Neuronal stem cell (in vitro differentiated cells): ENCODE results near the gene RAPGEF2.
"Not testable (repeated sequence)": the region's sequence is repeated elsewhere in the genome, so short reads cannot be mapped to it uniquely, and the experiment has no call there.

Experiments used
- DNase-seq: peaks from one replicate; pipeline ENCODE4 v3.0.0-alpha.2; 2013; ENCODE audit warnings: low spot score
- H2AFZ ChIP-seq: one replicate; pipeline ENCODE4 v1.6.1; 2013; ENCODE audit warnings: mild to moderate bottlenecking, low read length, inconsistent platforms
- H2AK5ac ChIP-seq: 2 replicates; pipeline ENCODE4 v1.6.1; 2013; ENCODE audit warnings: low read depth, mild to moderate bottlenecking, inconsistent platforms, low read length, moderate library complexity, mixed read lengths
- H2BK120ac ChIP-seq: 2 replicates; pipeline ENCODE4 v1.6.1; 2013; ENCODE audit warnings: low read depth, mild to moderate bottlenecking, inconsistent platforms, low read length, moderate library complexity, mixed read lengths
- H2BK12ac ChIP-seq: one replicate; pipeline ENCODE4 v1.6.1; 2013; ENCODE audit warnings: low read length, inconsistent platforms
- H2BK15ac ChIP-seq: 2 replicates; pipeline ENCODE4 v1.6.1; 2013; ENCODE audit warnings: mild to moderate bottlenecking, low read length, inconsistent platforms, mixed read lengths
- H2BK5ac ChIP-seq: one replicate; pipeline ENCODE4 v1.6.1; 2013; ENCODE audit warnings: inconsistent platforms, mild to moderate bottlenecking, low read length, moderate library complexity
- H3K14ac ChIP-seq: one replicate; pipeline ENCODE4 v1.6.1; 2013; ENCODE audit warnings: low read length, inconsistent platforms
- H3K18ac ChIP-seq: 2 replicates; pipeline ENCODE4 v1.6.1; 2013; ENCODE audit warnings: low read length, inconsistent platforms
- H3K23ac ChIP-seq: 2 replicates; pipeline ENCODE4 v1.6.1; 2013; ENCODE audit warnings: low read depth, mild to moderate bottlenecking, mixed read lengths, low read length, inconsistent platforms; ENCODE audit not compliant: poor library complexity
- H3K27ac ChIP-seq: replicated peaks from 3 replicates; pipeline ENCODE4 v1.5.1; 2013; ENCODE audit warnings: low read length, inconsistent platforms
- H3K27me3 ChIP-seq, 3 experiments: 2 replicates each; pipeline ENCODE4 v1.6.1; 2013; ENCODE audit warnings: low read length in 3 of 3, mild to moderate bottlenecking in 2 of 3, inconsistent platforms in 1 of 3, low read depth in 1 of 3, mixed read lengths in 1 of 3, moderate library complexity in 1 of 3; ENCODE audit not compliant: control insufficient read depth in 3 of 3, insufficient read depth in 3 of 3
- H3K36me3 ChIP-seq, 2 donors: replicated peaks in 1 of 2; 2 replicates each; pipeline ENCODE4 v1.6.1; 2013; ENCODE audit warnings: low read length in 2 of 2; ENCODE audit not compliant: control insufficient read depth in 2 of 2, insufficient read depth in 2 of 2
- H3K4ac ChIP-seq: 2 replicates; pipeline ENCODE4 v1.6.1; 2013; ENCODE audit warnings: inconsistent platforms, mild to moderate bottlenecking, low read length, moderate library complexity
- H3K4me1 ChIP-seq, 2 donors: 1 replicate in 1 of 2; 2 replicates in 1 of 2; pipeline ENCODE4 v1.6.1; 2013; ENCODE audit warnings: low read length in 2 of 2, low read depth in 1 of 2; ENCODE audit not compliant: control insufficient read depth in 2 of 2, insufficient read depth in 1 of 2
- H3K4me2 ChIP-seq: one replicate; pipeline ENCODE4 v1.6.1; 2013; ENCODE audit warnings: mild to moderate bottlenecking, low read length, inconsistent platforms; ENCODE audit not compliant: insufficient read depth, poor library complexity, severe bottlenecking
- H3K4me3 ChIP-seq, 2 donors: 2 replicates each; pipeline ENCODE4 v1.5.1; 2013; ENCODE audit warnings: low read length in 2 of 2, mild to moderate bottlenecking in 2 of 2, inconsistent platforms in 1 of 2, moderate library complexity in 1 of 2
- H3K79me1 ChIP-seq: one replicate; pipeline ENCODE4 v1.6.1; 2013; ENCODE audit warnings: low read depth, mild to moderate bottlenecking, inconsistent platforms, low read length, moderate library complexity
- H3K9ac ChIP-seq: one replicate; pipeline ENCODE4 v1.6.1; 2013; ENCODE audit warnings: mild to moderate bottlenecking, low read depth, low read length, inconsistent platforms; ENCODE audit not compliant: poor library complexity
- H3K9me3 ChIP-seq, 2 donors: replicated peaks in 1 of 2; 2 replicates each; pipeline versions ENCODE3 to v1.6.1; 2013; ENCODE audit warnings: low read length in 2 of 2, mild to moderate bottlenecking in 2 of 2, inconsistent platforms in 1 of 2, low read depth in 1 of 2, mixed read lengths in 1 of 2, moderate library complexity in 1 of 2; ENCODE audit not compliant: control insufficient read depth in 2 of 2, insufficient read depth in 1 of 2
- H4K8ac ChIP-seq: one replicate; pipeline ENCODE4 v1.6.1; 2013; ENCODE audit warnings: low read depth, mild to moderate bottlenecking, inconsistent platforms, low read length, moderate library complexity
- H4K91ac ChIP-seq: one replicate; pipeline ENCODE4 v1.6.1; 2013; ENCODE audit warnings: low read length, low read depth, mild to moderate bottlenecking, inconsistent platforms; ENCODE audit not compliant: poor library complexity
- WGBS, 2 donors: extraction: QIAGEN DNeasy Blood & Tissue Kit; methylation state at CpG; one replicate each; pipeline ENCODE4 v1.1.7; 2013; ENCODE audit warnings: missing lambda C conversion rate in 2 of 2, mixed read lengths in 1 of 2; ENCODE audit not compliant: insufficient read length in 2 of 2, insufficient replicate concordance in 1 of 2; ENCODE audit errors: extremely low coverage in 2 of 2; 5-methylcytosine and 5-hydroxymethylcytosine counted together

RAPGEF2 gene

GRCh38 chr4:159116098-159116497 lies 13.2 kb downstream of the RAPGEF2 start:
- H2BK15ac ChIP-seq, H3K4me3 ChIP-seq: not testable (repeated sequence)
- no CpG with 5 or more reads among the region's 2 CpGs for WGBS, 2 donors

GRCh38 chr4:159116693-159117092 lies 13.8 kb downstream of the RAPGEF2 start:
- DNase-seq, H2BK12ac ChIP-seq, H4K8ac ChIP-seq, H3K4me3 ChIP-seq, H3K4ac ChIP-seq, H3K14ac ChIP-seq, H2AFZ ChIP-seq, H3K4me2 ChIP-seq, H3K4me1 ChIP-seq, H3K27ac ChIP-seq, H3K9ac ChIP-seq, H3K23ac ChIP-seq, H2BK120ac ChIP-seq, H4K91ac ChIP-seq, H2BK15ac ChIP-seq, H3K27me3 ChIP-seq, H3K36me3 ChIP-seq, H2AK5ac ChIP-seq, H3K18ac ChIP-seq, H2BK5ac ChIP-seq, H3K79me1 ChIP-seq: not testable (repeated sequence)
- H3K9me3 ChIP-seq = peaks cover 0 to 22% of the 10 kb centered on the region in 2 donors

More at GRCh38 chr4:159116098-159116497, 13.2 kb downstream of the RAPGEF2 start:
- H3K79me1 ChIP-seq, H3K27me3 ChIP-seq, H2BK12ac ChIP-seq, H4K91ac ChIP-seq, H3K18ac ChIP-seq, H4K8ac ChIP-seq, H3K36me3 ChIP-seq, H3K27ac ChIP-seq, H2BK120ac ChIP-seq, H2AFZ ChIP-seq, H3K9ac ChIP-seq, H3K4ac ChIP-seq, H3K23ac ChIP-seq, H2BK5ac ChIP-seq, H3K14ac ChIP-seq, H3K4me1 ChIP-seq, H2AK5ac ChIP-seq, DNase-seq, H3K4me2 ChIP-seq: not testable (repeated sequence)
- peaks cover 0 to 22% of the 10 kb centered on the region in 2 donors for H3K9me3 ChIP-seq

- H2BK15ac ChIP-seq = no peak overlapping the region
- no peak overlapping the region for H3K4ac ChIP-seq
- H4K91ac ChIP-seq = no peak overlapping the region
- DNase-seq = no peak
- H3K27me3 ChIP-seq = no peaks in the 10 kb centered on the region
- H3K79me1 ChIP-seq = peaks cover 3% of the 10 kb centered on the region
- no peaks in the 10 kb centered on the region for H3K36me3 ChIP-seq
- H3K9ac ChIP-seq = no peak overlapping the region
- WGBS, 2 donors = no CpG with 5 or more reads among the region's 2 CpGs
- H2BK120ac ChIP-seq = no peak overlapping the region
- H2AK5ac ChIP-seq = no peak overlapping the region
- no peak overlapping the region for H3K27ac ChIP-seq
- H2AFZ ChIP-seq = no peak overlapping the region
- no peak overlapping the region for H3K4me2 ChIP-seq
- H2BK5ac ChIP-seq = no peak overlapping the region
- H3K4me3 ChIP-seq = no peak overlapping the region
- H4K8ac ChIP-seq = no peak overlapping the region
- no peak overlapping the region for H2BK12ac ChIP-seq
- no peak overlapping the region for H3K18ac ChIP-seq
- no peak overlapping the region for H3K23ac ChIP-seq
- H3K4me1 ChIP-seq = no peaks in the 10 kb centered on the region
- H3K9me3 ChIP-seq = peaks cover 0 to 22% of the 10 kb centered on the region in 2 donors
- H3K14ac ChIP-seq = no peak overlapping the region
Measured at GRCh38 chr4:159117564-159117963, 14.7 kb downstream of the RAPGEF2 start.

GRCh38 chr4:159117968-159118367 lies 15.1 kb downstream of the RAPGEF2 start:
- Histone ChIP-seq H3K27ac (no peak overlapping the region), H2AFZ (no peak overlapping the region), H3K4ac (no peak overlapping the region), H4K8ac (no peak overlapping the region), H3K4me2 (no peak overlapping the region), H3K9me3 (peaks cover 0 to 22% of the 10 kb centered on the region in 2 donors), H2BK5ac (no peak overlapping the region), H3K36me3 (no peaks in the 10 kb centered on the region), H2BK15ac (no peak overlapping the region), H4K91ac (no peak overlapping the region), H3K27me3 (no peaks in the 10 kb centered on the region), H3K4me3 (no peak overlapping the region), H3K9ac (no peak overlapping the region), H3K14ac (no peak overlapping the region), H3K18ac (no peak overlapping the region), H2BK120ac (no peak overlapping the region), H3K23ac (no peak overlapping the region), H3K4me1 (no peaks in the 10 kb centered on the region), H2AK5ac (no peak overlapping the region), H2BK12ac (no peak overlapping the region), H3K79me1 (peaks cover 3% of the 10 kb centered on the region)
- no peak for DNase-seq
- no CpG with 5 or more reads among the region's 2 CpGs for WGBS, 2 donors
